Measurements from ENCODE around the gene KLHL4.
A peak's percentile ranks its signal among the peaks of the same experiment; 100 is the strongest.

Gene KLHL4

GRCh38 chrX:87582453-87582852 is 64.9 kb downstream of the KLHL4 start:
- no peaks in the 10 kb centered on the region for H3K4me1 ChIP-seq (ENCODE audit: control insufficient read depth, low read length)
- no peaks in the 10 kb centered on the region for H3K79me2 ChIP-seq (ENCODE audit: control insufficient read depth, low read length)
- no peaks in the 10 kb centered on the region for H3K9me2 ChIP-seq (replicated peaks; ENCODE audit: control insufficient read depth, low read length)
- H3K27ac ChIP-seq (ENCODE audit: low read depth, low read length) = no peak overlapping the region
- H3K4me2 ChIP-seq (ENCODE audit: low read length) = no peak overlapping the region
- no peaks in the 10 kb centered on the region for H3K27me3 ChIP-seq (ENCODE audit: control insufficient read depth, low read length)
- H3K9me3 ChIP-seq (ENCODE audit: control insufficient read depth, insufficient read depth, low read length) = no peaks in the 10 kb centered on the region
- no peaks in the 10 kb centered on the region for H3K36me3 ChIP-seq (ENCODE audit: control insufficient read depth, low read length)
- H3K4me3 ChIP-seq (ENCODE audit: low read length) = no peak overlapping the region
- H3F3A ChIP-seq (ENCODE audit: control insufficient read depth, insufficient read depth) = no peaks in the 10 kb centered on the region
- H4K20me1 ChIP-seq (ENCODE audit: control insufficient read depth, insufficient read depth, low read depth, low read length) = no peaks in the 10 kb centered on the region
- TF ChIP-seq CTCF (IDR thresholded peaks at IDR 0.05; ENCODE audit: low read depth, low read length, poor library complexity, severe bottlenecking) = no peak
- TF ChIP-seq EZH2phosphoT487 (IDR thresholded peaks at IDR 0.05; ENCODE audit: borderline replicate concordance, low read length) = no peak

- Histone ChIP-seq H3K36me3 (ENCODE audit: control insufficient read depth, low read length) (no peaks in the 10 kb centered on the region), H3K27me3 (ENCODE audit: control insufficient read depth, low read length) (no peaks in the 10 kb centered on the region), H3K9me3 (ENCODE audit: control insufficient read depth, insufficient read depth, low read length) (no peaks in the 10 kb centered on the region), H3F3A (ENCODE audit: control insufficient read depth, insufficient read depth) (no peaks in the 10 kb centered on the region), H3K79me2 (ENCODE audit: control insufficient read depth, low read length) (no peaks in the 10 kb centered on the region), H4K20me1 (ENCODE audit: control insufficient read depth, insufficient read depth, low read depth, low read length) (no peaks in the 10 kb centered on the region), H3K4me3 (ENCODE audit: low read length) (no peak overlapping the region), H3K4me2 (ENCODE audit: low read length) (no peak overlapping the region), H3K4me1 (ENCODE audit: control insufficient read depth, low read length) (no peaks in the 10 kb centered on the region), H3K27ac (ENCODE audit: low read depth, low read length) (no peak overlapping the region), H3K9me2 (replicated peaks; ENCODE audit: control insufficient read depth, low read length) (no peaks in the 10 kb centered on the region)
- no peak for TF ChIP-seq EZH2phosphoT487 (IDR thresholded peaks at IDR 0.05; ENCODE audit: borderline replicate concordance, low read length)
- TF ChIP-seq CTCF (IDR thresholded peaks at IDR 0.05; ENCODE audit: low read depth, low read length, poor library complexity, severe bottlenecking) = peak; percentile 47
Measured at GRCh38 chrX:87583679-87584078, 66.1 kb downstream of the KLHL4 start.

- no peak overlapping the region for H3K27ac ChIP-seq (ENCODE audit: low read depth, low read length)
- H3K36me3 ChIP-seq (ENCODE audit: control insufficient read depth, low read length) = no peaks in the 10 kb centered on the region
- no peaks in the 10 kb centered on the region for H3K27me3 ChIP-seq (ENCODE audit: control insufficient read depth, low read length)
- no peak for TF ChIP-seq EZH2phosphoT487 (IDR thresholded peaks at IDR 0.05; ENCODE audit: borderline replicate concordance, low read length)
- TF ChIP-seq CTCF (IDR thresholded peaks at IDR 0.05; ENCODE audit: low read depth, low read length, poor library complexity, severe bottlenecking) = no peak
- H3F3A ChIP-seq (ENCODE audit: control insufficient read depth, insufficient read depth) = no peaks in the 10 kb centered on the region
- H3K4me2 ChIP-seq (ENCODE audit: low read length) = no peak overlapping the region
- no peaks in the 10 kb centered on the region for H3K4me1 ChIP-seq (ENCODE audit: control insufficient read depth, low read length)
- no peak overlapping the region for H3K4me3 ChIP-seq (ENCODE audit: low read length)
- H3K79me2 ChIP-seq (ENCODE audit: control insufficient read depth, low read length) = no peaks in the 10 kb centered on the region
- no peaks in the 10 kb centered on the region for H4K20me1 ChIP-seq (ENCODE audit: control insufficient read depth, insufficient read depth, low read depth, low read length)
- no peaks in the 10 kb centered on the region for H3K9me2 ChIP-seq (replicated peaks; ENCODE audit: control insufficient read depth, low read length)
- no peaks in the 10 kb centered on the region for H3K9me3 ChIP-seq (ENCODE audit: control insufficient read depth, insufficient read depth, low read length)
Measured at GRCh38 chrX:87616371-87616770, 98.8 kb downstream of the KLHL4 start.

DNA sequence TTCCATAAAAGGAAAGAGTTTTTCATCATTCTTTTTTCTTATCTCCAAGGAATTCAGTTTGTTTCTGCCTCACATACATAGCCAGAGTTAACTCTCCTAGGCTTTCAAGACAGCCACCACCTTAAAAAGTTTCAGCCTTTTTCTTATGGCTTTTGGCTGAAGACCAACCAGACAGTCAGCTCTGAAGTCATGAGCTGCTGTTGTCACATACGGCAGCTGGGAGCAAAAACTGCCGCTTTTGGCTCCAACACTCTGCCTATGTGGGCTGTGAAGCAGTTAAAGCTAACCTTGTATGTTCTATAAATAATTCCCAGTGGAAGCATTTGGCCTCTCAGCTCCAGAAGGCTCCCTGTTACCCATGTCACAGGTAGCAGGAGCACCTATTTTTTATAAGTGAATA is 104.1 kb downstream of the KLHL4 start:
- Histone ChIP-seq H3K4me3 (ENCODE audit: low read length) (no peak overlapping the region), H3K27ac (ENCODE audit: low read depth, low read length) (no peak overlapping the region), H3K9me3 (ENCODE audit: control insufficient read depth, insufficient read depth, low read length) (no peaks in the 10 kb centered on the region), H3K27me3 (ENCODE audit: control insufficient read depth, low read length) (no peaks in the 10 kb centered on the region), H3K9me2 (replicated peaks; ENCODE audit: control insufficient read depth, low read length) (no peaks in the 10 kb centered on the region), H4K20me1 (ENCODE audit: control insufficient read depth, insufficient read depth, low read depth, low read length) (no peaks in the 10 kb centered on the region), H3K79me2 (ENCODE audit: control insufficient read depth, low read length) (no peaks in the 10 kb centered on the region), H3K36me3 (ENCODE audit: control insufficient read depth, low read length) (no peaks in the 10 kb centered on the region), H3K4me1 (ENCODE audit: control insufficient read depth, low read length) (no peaks in the 10 kb centered on the region), H3K4me2 (ENCODE audit: low read length) (no peak overlapping the region), H3F3A (ENCODE audit: control insufficient read depth, insufficient read depth) (no peaks in the 10 kb centered on the region)
- TF ChIP-seq EZH2phosphoT487 (IDR thresholded peaks at IDR 0.05; ENCODE audit: borderline replicate concordance, low read length) = no peak
- TF ChIP-seq CTCF (IDR thresholded peaks at IDR 0.05; ENCODE audit: low read depth, low read length, poor library complexity, severe bottlenecking) = no peak

Data from DOHH2 (cell line).